Activated CD8-positive, alpha-beta memory T cell treated with anti-CD3 and anti-CD28 coated beads, Interleukin-2, amount 10 ng/mL, durations not matched to agents 7 days and 5 days (primary cell): ENCODE results near the gene FBXL13. TPM values are rescaled to one million over a fixed set of nuclear protein-coding genes. Genes with fewer than 3 reads are reported as not detected.
A peak's percentile ranks its signal among the peaks of the same experiment; 100 is the strongest.
"Not testable (repeated sequence)": the region's sequence is repeated elsewhere in the genome, so short reads cannot be mapped to it uniquely, and the experiment has no call there.

Source experiments
- ATAC-seq: fragments of 150-1000 bp; cut with Tn5 transposase; one replicate; pipeline ENCODE4 v1.10.0; 2021; ENCODE audit warnings: moderate library complexity
- CTCF ChIA-PET: fragments of 350-600 bp; sonication (Branson Sonifier 250); formaldehyde crosslinking; loops from one replicate; lab custom pipeline; 2021; ENCODE audit warnings: antibody characterized with exemption; lab: Charles Lee
- DNase-seq: peaks from one replicate; pipeline ENCODE4 v3.0.0-alpha.2; 2020
- H3K27ac Mint-ChIP-seq: one replicate; pipeline ENCODE4 v1.8.0; 2021; ENCODE audit warnings: mild to moderate bottlenecking, mixed read lengths
- H3K27me3 Mint-ChIP-seq: one replicate; pipeline ENCODE4 v1.8.0; 2021; ENCODE audit warnings: mixed read lengths
- H3K36me3 Mint-ChIP-seq: one replicate; pipeline ENCODE4 v1.8.0; 2021; ENCODE audit warnings: mild to moderate bottlenecking, mixed read lengths
- H3K4me1 Mint-ChIP-seq: one replicate; pipeline ENCODE4 v1.8.0; 2021; ENCODE audit warnings: mixed read lengths
- H3K4me3 Mint-ChIP-seq: one replicate; pipeline ENCODE4 v1.8.0; 2021; ENCODE audit warnings: mild to moderate bottlenecking, moderate library complexity, mixed read lengths
- H3K9me3 Mint-ChIP-seq: one replicate; pipeline ENCODE4 v1.8.0; 2022; ENCODE audit warnings: low read depth, mixed read lengths
- total RNA-seq, 2 experiments: library from RNA; stranded (reverse); gene quantifications; one replicate each; pipeline ENCODE4 v1.2.3, GENCODE V29; 2021

Gene FBXL13
- total RNA-seq, 2 experiments from 2014 or later, result 0.18 TPM; not detected in 1

- ATAC-seq, DNase-seq, H3K27ac Mint-ChIP-seq, H3K4me3 Mint-ChIP-seq, H3K4me1 Mint-ChIP-seq, H3K9me3 Mint-ChIP-seq, CTCF ChIA-PET, H3K36me3 Mint-ChIP-seq: not testable (repeated sequence)
- peaks cover 12% of the 10 kb centered on the region for H3K27me3 Mint-ChIP-seq
These were observed 116.6 kb downstream of the FBXL13 start for GRCh38 chr7:102958004-102958403.

GRCh38 chr7:102954359-102954758 is 120.2 kb downstream of the FBXL13 start:
- H3K4me3 Mint-ChIP-seq, H3K4me1 Mint-ChIP-seq, DNase-seq, CTCF ChIA-PET, H3K9me3 Mint-ChIP-seq, H3K36me3 Mint-ChIP-seq, ATAC-seq, H3K27ac Mint-ChIP-seq: not testable (repeated sequence)
- peaks cover 12% of the 10 kb centered on the region for H3K27me3 Mint-ChIP-seq

DNA sequence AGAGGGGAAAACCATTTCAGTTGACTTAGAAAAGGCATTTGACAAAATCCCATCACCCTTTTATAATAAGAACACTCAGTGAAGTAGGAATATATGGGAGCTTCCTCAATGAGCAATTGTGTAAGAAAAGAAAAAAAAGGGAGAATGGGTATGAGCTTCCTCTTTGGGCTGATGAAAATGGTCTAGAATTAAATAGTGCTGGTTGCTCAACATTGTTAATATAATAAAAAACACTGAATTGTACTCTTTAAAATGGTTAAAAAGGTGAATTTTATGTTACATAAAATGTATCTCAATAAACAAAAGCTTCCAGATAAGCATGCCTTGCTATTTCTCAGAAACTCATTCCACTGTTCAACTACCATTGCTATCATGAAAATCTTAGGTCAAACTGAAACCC is 121.2 kb downstream of the FBXL13 start:
- H3K4me1 Mint-ChIP-seq, result peaks cover 7% of the 10 kb centered on the region
- no peak for ATAC-seq
- peaks cover 7% of the 10 kb centered on the region for H3K9me3 Mint-ChIP-seq
- DNase-seq, result no peak
- CTCF ChIA-PET, result no interaction called here
- no peak overlapping the region for H3K4me3 Mint-ChIP-seq
- H3K36me3 Mint-ChIP-seq, result peaks cover 3% of the 10 kb centered on the region
- H3K27ac Mint-ChIP-seq, result no peak overlapping the region
- H3K27me3 Mint-ChIP-seq, result peaks cover 12% of the 10 kb centered on the region

DNA sequence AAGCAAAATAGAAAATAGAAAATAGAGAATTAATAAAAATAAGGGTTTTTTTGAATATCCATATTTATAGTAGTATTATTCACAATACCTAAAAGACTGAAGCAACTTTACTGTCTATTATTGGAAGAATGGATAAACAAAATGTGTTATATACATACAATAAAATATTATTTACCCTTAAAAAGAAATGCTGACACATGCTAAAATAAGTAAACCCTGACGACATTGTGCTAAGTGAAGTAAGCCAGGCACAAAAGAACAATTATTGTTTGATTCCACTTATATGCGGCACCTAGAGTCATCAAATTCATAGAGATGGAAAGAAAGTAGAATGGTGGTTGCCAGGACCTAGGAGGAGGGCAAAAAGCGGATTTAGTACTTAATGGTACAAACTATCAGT is 122.8 kb downstream of the FBXL13 start:
- peaks cover 7% of the 10 kb centered on the region for H3K9me3 Mint-ChIP-seq
- peaks cover 10% of the 10 kb centered on the region for H3K27me3 Mint-ChIP-seq
- CTCF ChIA-PET, result no interaction called here
- no peak overlapping the region for H3K4me3 Mint-ChIP-seq
- ATAC-seq (no peak), DNase-seq (no peak)
- H3K27ac Mint-ChIP-seq, result no peak overlapping the region
- peaks cover 7% of the 10 kb centered on the region for H3K4me1 Mint-ChIP-seq
- peaks cover 3% of the 10 kb centered on the region for H3K36me3 Mint-ChIP-seq

- H3K27me3 Mint-ChIP-seq, result peaks cover 13% of the 10 kb centered on the region
- H3K9me3 Mint-ChIP-seq, result no peaks in the 10 kb centered on the region
- no peaks in the 10 kb centered on the region for H3K36me3 Mint-ChIP-seq
- DNase-seq (no peak), ATAC-seq (no peak)
- no peak overlapping the region for H3K27ac Mint-ChIP-seq
- H3K4me3 Mint-ChIP-seq, result no peak overlapping the region
- CTCF ChIA-PET, result interaction anchor here (1.2 kb wide), 1 partner anchor 131 kb away, joined by 3 read pairs; the partner anchor contains the start of genes ARMC10 and FBXL13
- peaks cover 5% of the 10 kb centered on the region for H3K4me1 Mint-ChIP-seq
These were observed 130.4 kb downstream of the FBXL13 start for GRCh38 chr7:102944241-102944640.

DNA sequence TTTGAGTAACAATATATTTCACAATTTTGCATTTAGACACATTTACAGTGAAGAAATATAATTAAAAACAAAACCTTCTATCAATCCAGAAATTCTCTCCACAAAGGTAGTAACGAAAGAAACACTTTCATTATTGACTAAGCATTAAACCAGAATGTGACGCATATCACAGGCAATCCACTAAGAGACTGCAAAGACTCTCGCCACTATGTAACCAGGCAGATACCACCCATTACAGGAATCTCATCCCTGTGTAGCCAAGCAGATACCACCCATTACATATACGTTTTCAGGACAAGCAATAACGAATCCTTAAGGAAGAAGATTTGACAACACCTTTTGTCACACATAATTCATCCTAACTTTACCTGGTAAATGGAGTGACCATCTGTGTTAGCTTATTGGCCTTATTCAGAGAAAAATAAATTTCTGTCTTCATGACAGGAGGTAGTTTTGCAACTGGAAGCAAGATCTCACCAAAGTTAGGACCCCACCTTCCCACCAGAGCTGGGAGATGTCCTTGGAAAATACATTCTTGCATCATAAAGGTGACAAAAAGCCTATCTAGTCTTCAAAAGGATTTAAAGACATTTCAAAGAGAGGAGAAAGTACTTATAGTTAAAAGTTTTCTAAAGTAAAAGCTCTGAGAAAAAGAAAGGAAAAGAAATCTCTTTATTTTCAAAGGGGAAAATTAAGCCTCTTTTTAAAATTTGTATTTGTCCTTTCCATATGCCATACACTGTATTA is 131.0 kb downstream of the FBXL13 start:
- H3K27ac Mint-ChIP-seq, result no peak overlapping the region
- H3K9me3 Mint-ChIP-seq, result no peaks in the 10 kb centered on the region
- DNase-seq (no peak), ATAC-seq (peak; percentile 47)
- H3K36me3 Mint-ChIP-seq, result no peaks in the 10 kb centered on the region
- H3K27me3 Mint-ChIP-seq, result peaks cover 13% of the 10 kb centered on the region
- H3K4me3 Mint-ChIP-seq, result no peak overlapping the region
- peaks cover 5% of the 10 kb centered on the region for H3K4me1 Mint-ChIP-seq
- CTCF ChIA-PET, result no interaction called here

DNA sequence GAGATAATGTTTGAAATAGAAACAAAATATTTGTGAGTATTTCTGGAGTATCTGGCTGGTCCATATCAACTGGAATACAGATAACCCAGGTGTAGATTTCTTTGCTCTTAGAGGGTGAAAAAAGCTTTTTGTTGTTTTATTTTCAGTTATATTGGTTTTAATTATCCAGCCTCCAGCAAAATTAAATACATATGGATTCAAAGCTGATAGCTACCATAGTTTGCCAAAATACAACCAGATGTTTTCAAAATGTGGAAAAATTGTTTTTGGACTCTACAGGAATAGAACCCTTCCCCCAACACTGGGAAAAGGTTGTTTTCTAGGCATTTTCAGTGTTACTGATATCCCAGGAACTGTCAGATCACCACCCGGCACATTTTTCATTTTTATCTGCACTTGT is 131.7 kb downstream of the FBXL13 start:
- Mint-ChIP-seq H3K27ac (no peak overlapping the region), H3K9me3 (no peaks in the 10 kb centered on the region), H3K27me3 (peaks cover 13% of the 10 kb centered on the region), H3K4me1 (peaks cover 5% of the 10 kb centered on the region), H3K4me3 (no peak overlapping the region), H3K36me3 (no peaks in the 10 kb centered on the region)
- CTCF ChIA-PET, result no interaction called here
- ATAC-seq (no peak), DNase-seq (no peak)

- no peaks in the 10 kb centered on the region for H3K36me3 Mint-ChIP-seq
- peaks cover 13% of the 10 kb centered on the region for H3K27me3 Mint-ChIP-seq
- H3K4me3 Mint-ChIP-seq, result no peak overlapping the region
- peaks cover 5% of the 10 kb centered on the region for H3K4me1 Mint-ChIP-seq
- no peak overlapping the region for H3K27ac Mint-ChIP-seq
- no peaks in the 10 kb centered on the region for H3K9me3 Mint-ChIP-seq
- no peak for DNase-seq
- CTCF ChIA-PET, result no interaction called here
- no peak for ATAC-seq
These were observed 132.3 kb downstream of the FBXL13 start for GRCh38 chr7:102942181-102942866.

- CTCF ChIA-PET, result no interaction called here
- H3K27ac Mint-ChIP-seq, result no peak overlapping the region
- H3K4me3 Mint-ChIP-seq, result no peak overlapping the region
- ATAC-seq, result no peak
- peaks cover 4% of the 10 kb centered on the region for H3K27me3 Mint-ChIP-seq
- H3K9me3 Mint-ChIP-seq, result no peaks in the 10 kb centered on the region
- H3K36me3 Mint-ChIP-seq, result no peaks in the 10 kb centered on the region
- no peak for DNase-seq
- peaks cover 5% of the 10 kb centered on the region for H3K4me1 Mint-ChIP-seq
These were observed 135.9 kb downstream of the FBXL13 start for GRCh38 chr7:102938679-102939078.

DNA sequence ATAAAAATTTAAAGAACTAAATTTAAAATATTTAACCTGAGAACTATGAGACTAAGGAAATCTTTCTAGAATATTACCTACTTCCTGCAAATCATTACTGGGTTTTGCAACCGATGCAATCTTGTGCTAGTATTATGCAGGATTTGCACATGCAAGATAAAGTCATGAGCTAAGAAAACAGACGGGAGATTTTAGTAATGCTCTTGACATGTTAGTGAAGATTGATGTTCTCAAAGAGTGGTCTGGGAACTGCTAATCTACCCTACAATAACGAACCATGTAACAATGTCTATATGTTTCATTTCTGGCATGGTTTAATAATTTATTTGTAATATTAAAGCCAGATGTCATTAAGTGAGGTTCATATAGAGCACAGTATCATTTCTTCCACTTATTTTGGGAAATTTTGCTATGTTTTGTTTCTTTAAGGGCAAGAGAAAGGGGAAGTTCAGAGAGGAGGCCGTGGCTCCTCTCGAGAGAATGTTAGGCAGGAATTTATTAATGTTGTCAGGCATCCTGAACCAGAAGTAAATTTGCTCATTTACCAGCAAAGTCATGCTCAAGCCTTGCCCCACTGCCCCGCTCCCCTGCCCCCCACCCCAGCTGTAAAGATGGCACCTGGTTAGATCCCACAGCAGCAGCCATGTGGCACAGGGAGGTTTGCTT is 139.0 kb downstream of the FBXL13 start:
- Mint-ChIP-seq H3K27ac (no peak overlapping the region), H3K4me3 (no peak overlapping the region), H3K36me3 (no peaks in the 10 kb centered on the region), H3K4me1 (no peaks in the 10 kb centered on the region), H3K27me3 (no peaks in the 10 kb centered on the region), H3K9me3 (no peaks in the 10 kb centered on the region)
- no peak for ATAC-seq
- no peak for DNase-seq
- CTCF ChIA-PET, result interaction anchor here (1.2 kb wide), 1 partner anchor 15 kb away, joined by 3 read pairs; no protein-coding TSS in a partner anchor

DNA sequence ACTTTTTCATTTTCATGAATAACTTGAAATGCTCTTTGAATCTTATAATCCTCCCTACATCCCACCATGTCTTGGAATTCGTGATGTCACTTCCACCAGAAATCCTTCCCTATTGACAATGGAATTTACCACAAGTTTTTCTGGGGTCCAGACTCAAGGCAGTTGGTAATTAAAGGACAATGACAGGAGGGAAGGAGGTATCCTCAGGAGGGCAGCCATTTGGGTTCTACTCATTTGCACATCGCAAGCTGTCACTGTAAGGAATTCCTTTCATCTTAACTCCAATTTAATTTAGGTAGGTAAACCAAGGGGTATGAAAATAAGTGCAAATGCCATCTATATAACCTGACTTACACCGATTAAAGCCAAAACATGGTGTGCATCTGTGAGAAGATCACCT is 139.9 kb downstream of the FBXL13 start:
- CTCF ChIA-PET, result no interaction called here
- ATAC-seq (no peak), DNase-seq (no peak)
- Mint-ChIP-seq H3K27me3 (no peaks in the 10 kb centered on the region), H3K4me3 (no peak overlapping the region), H3K4me1 (no peaks in the 10 kb centered on the region), H3K36me3 (no peaks in the 10 kb centered on the region), H3K9me3 (no peaks in the 10 kb centered on the region), H3K27ac (no peak overlapping the region)

DNA sequence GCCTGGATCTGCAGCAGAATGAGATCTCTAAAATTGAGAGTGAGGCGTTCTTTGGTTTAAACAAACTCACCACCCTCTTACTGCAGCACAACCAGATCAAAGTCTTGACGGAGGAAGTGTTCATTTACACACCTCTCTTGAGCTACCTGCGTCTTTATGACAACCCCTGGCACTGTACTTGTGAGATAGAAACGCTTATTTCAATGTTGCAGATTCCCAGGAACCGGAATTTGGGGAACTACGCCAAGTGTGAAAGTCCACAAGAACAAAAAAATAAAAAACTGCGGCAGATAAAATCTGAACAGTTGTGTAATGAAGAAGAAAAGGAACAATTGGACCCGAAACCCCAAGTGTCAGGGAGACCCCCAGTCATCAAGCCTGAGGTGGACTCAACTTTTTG is 140.4 kb downstream of the FBXL13 start:
- CTCF ChIA-PET, result no interaction called here
- no peak overlapping the region for H3K27ac Mint-ChIP-seq
- no peaks in the 10 kb centered on the region for H3K9me3 Mint-ChIP-seq
- H3K36me3 Mint-ChIP-seq, result no peaks in the 10 kb centered on the region
- no peaks in the 10 kb centered on the region for H3K4me1 Mint-ChIP-seq
- H3K4me3 Mint-ChIP-seq, result no peak overlapping the region
- ATAC-seq (no peak), DNase-seq (no peak)
- H3K27me3 Mint-ChIP-seq, result no peaks in the 10 kb centered on the region

DNA sequence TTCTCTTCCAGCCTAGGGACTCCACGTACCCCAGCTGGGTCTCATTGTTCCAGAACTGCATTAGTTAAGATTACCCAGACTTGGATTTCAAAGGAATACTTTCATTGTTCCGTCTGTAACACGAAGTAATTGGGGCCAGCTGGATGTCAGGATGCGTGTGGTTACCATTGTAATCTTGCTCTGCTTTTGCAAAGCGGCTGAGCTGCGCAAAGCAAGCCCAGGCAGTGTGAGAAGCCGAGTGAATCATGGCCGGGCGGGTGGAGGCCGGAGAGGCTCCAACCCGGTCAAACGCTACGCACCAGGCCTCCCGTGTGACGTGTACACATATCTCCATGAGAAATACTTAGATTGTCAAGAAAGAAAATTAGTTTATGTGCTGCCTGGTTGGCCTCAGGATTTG is 140.8 kb downstream of the FBXL13 start:
- Mint-ChIP-seq H3K4me3 (no peak overlapping the region), H3K27ac (no peak overlapping the region), H3K4me1 (no peaks in the 10 kb centered on the region), H3K9me3 (no peaks in the 10 kb centered on the region), H3K36me3 (no peaks in the 10 kb centered on the region), H3K27me3 (peaks cover 4% of the 10 kb centered on the region)
- CTCF ChIA-PET, result no interaction called here
- ATAC-seq, result no peak
- no peak for DNase-seq

GRCh38 chr7:102931757-102932156 is 142.8 kb downstream of the FBXL13 start:
- Mint-ChIP-seq H3K36me3 (no peaks in the 10 kb centered on the region), H3K27me3 (peaks cover 9% of the 10 kb centered on the region), H3K4me3 (no peak overlapping the region), H3K27ac (no peak overlapping the region), H3K4me1 (no peaks in the 10 kb centered on the region), H3K9me3 (no peaks in the 10 kb centered on the region)
- CTCF ChIA-PET, result no interaction called here
- ATAC-seq (no peak), DNase-seq (no peak)
